Pancreas (tissue), 10 donors: ENCODE measurements around the gene SETBP1. TPM values are rescaled to one million over a fixed set of nuclear protein-coding genes. Genes with fewer than 3 reads are reported as not detected.

ENCODE experiments used
- ATAC-seq, 4 donors: fragments of 200-7000 bp; cut with Tn5 transposase; one replicate each; pipeline versions ENCODE4 v1.8.0 to v1.9.1; 2020; ENCODE audit warnings: mild to moderate bottlenecking in 4 of 4, moderate library complexity in 4 of 4
- DNase-seq, 6 donors: peaks; one replicate each; pipeline ENCODE4 v3.0.0-alpha.2; 2020
- FAIRE-seq: peaks from 2 replicates; lab custom pipeline; 2012; peaks lifted over from hg19 to GRCh38; lab: Jason Lieb, UNC
- H3K27ac ChIP-seq, 4 donors: fragments of 200-600 bp; sonication (generic); 1 replicate in 3 of 4; 2 replicates in 1 of 4; pipeline versions ENCODE4 v1.5.0 to v1.8.0; 2020
- H3K27me3 ChIP-seq, 4 donors: fragments of 200-600 bp; one replicate each; pipeline ENCODE4 v1.8.0; 2021
- H3K36me3 ChIP-seq, 3 donors: fragments of 200-600 bp; sonication (generic) in 1 of 3; one replicate each; pipeline versions ENCODE4 v1.5.0 to v1.8.0; 2020 to 2021
- H3K4me1 ChIP-seq, 3 donors: fragments of 200-600 bp; one replicate each; pipeline ENCODE4 v1.8.0; 2021
- H3K4me3 ChIP-seq, 4 donors: fragments of 200-600 bp; sonication (generic) in 2 of 4; one replicate each; pipeline versions ENCODE4 v1.5.0 to v1.8.0; 2020 to 2021
- H3K9me3 ChIP-seq, 4 donors: fragments of 200-600 bp; one replicate each; pipeline ENCODE4 v1.8.0; 2021
- CTCF ChIP-seq, 4 donors: fragments of 200-600 bp; sonication (generic) in 3 of 4; IDR thresholded peaks; one replicate each; pipeline versions ENCODE4 v1.5.0 to v1.8.0; 2021; ENCODE audit warnings: antibody characterized with exemption in 4 of 4
- WGBS, 2 donors: extraction: QIAGEN DNeasy Blood & Tissue Kit; methylation state at CpG; one replicate each; pipeline ENCODE4 v1.1.7; 2013; 5-methylcytosine and 5-hydroxymethylcytosine counted together
- intact Hi-C, 3 donors: fragments of 100-400 bp; cut with DNase I; formaldehyde crosslinking; loops; one replicate each; pipeline versions ENCODE4 v1.11.1 to v1.14.2; 2022
- polyA plus RNA-seq, 2 donors: library from polyadenylated mRNA; stranded (reverse); fragments of 200-250 nt; gene quantifications; one replicate each; pipeline ENCODE4 v1.2.3, GENCODE V29; 2013
- total RNA-seq, 6 donors: library from RNA; stranded (reverse); fragmentation: NEBNext Ultra II Directional in 4 of 6; extraction: Animal tissue kit (Norgen Biotek cat#: 25700) in 4 of 6; gene quantifications; one replicate each; pipeline versions ENCODE4 v1.2.1 to v1.2.4, GENCODE V29; 2021 to 2023
- donor health status: healthy with polysubstance abuse.
- donor health status: DM: no; HTN: no; CAD: no; lungs with moderate emphysema.
- donor health status: DM: no; HTN: no; CAD: no.
- donor health status: control.
- donor health status: control.
- donor health status: Bipolar disorder and iron deficiency.
- donor health status: DM: yes; HTN: yes; CAD: no.
- donor health status: DM: no; HTN: no; CAD: no.
- donor health status: DM: no; HTN: no; CAD: no.
- donor health status: DM: yes; HTN: yes; CAD: no.

The SETBP1 gene
- total and polyA plus RNA-seq, 8 donors = 3.9 to 24.0 (median 18.1) TPM

GRCh38 chr18:44884431-44884830 is 203.7 kb downstream of the SETBP1 start:
- TF ChIP-seq CTCF (IDR thresholded peaks at IDR 0.05) = no peak
- intact Hi-C loops = loop anchor here in 1 of 3 donors (10.0 kb wide), 1 partner anchor 200 kb away; the partner anchor contains the start of gene SETBP1
- DNase-seq (no peak), FAIRE-seq (no peak), ATAC-seq (no peak)
- no peaks in the 10 kb centered on the region for H3K9me3 ChIP-seq
- no peaks in the 10 kb centered on the region for H3K36me3 ChIP-seq
- H3K4me3 ChIP-seq = no peak overlapping the region
- no peaks in the 10 kb centered on the region for H3K27me3 ChIP-seq
- H3K27ac ChIP-seq = no peak overlapping the region
- peaks cover 32 to 54% (median 34%) of the 10 kb centered on the region in 3 donors for H3K4me1 ChIP-seq

GRCh38 chr18:44885507-44885906 is 204.8 kb downstream of the SETBP1 start:
- intact Hi-C loops = loop anchor here in 1 of 3 donors (10.0 kb wide), 1 partner anchor 201 kb away; the partner anchor contains the start of gene SETBP1
- no peak for TF ChIP-seq CTCF (IDR thresholded peaks at IDR 0.05)
- Histone ChIP-seq H3K27ac (peak overlapping the region in 2 of 4 donors; percentile 64 to 73), H3K4me3 (no peak overlapping the region), H3K4me1 (peaks cover 32 to 54% (median 34%) of the 10 kb centered on the region in 3 donors), H3K27me3 (no peaks in the 10 kb centered on the region), H3K36me3 (no peaks in the 10 kb centered on the region), H3K9me3 (no peaks in the 10 kb centered on the region)
- DNase-seq (peak in 3 of 6 donors; percentile 52 to 60 (median 59)), ATAC-seq (peak; percentile 30 to 79 (median 56)), FAIRE-seq (no peak)
- WGBS, 2 donors = 13 to 16% methylated on average over 4 of the region's 4 CpGs

GRCh38 chr18:44887227-44887631 is 206.5 kb downstream of the SETBP1 start:
- TF ChIP-seq CTCF (IDR thresholded peaks at IDR 0.05) = no peak
- intact Hi-C loops = loop anchor here in 1 of 3 donors (10.0 kb wide), 1 partner anchor 202 kb away; the partner anchor contains the start of gene SETBP1
- FAIRE-seq (no peak), DNase-seq (peak in 4 of 6 donors; percentile 42 to 73 (median 71)), ATAC-seq (peak; percentile 93 to 96 (median 94))
- Histone ChIP-seq H3K9me3 (no peaks in the 10 kb centered on the region), H3K4me3 (no peak overlapping the region), H3K27me3 (no peaks in the 10 kb centered on the region), H3K27ac (peak overlapping the region; percentile 12 to 73 (median 46)), H3K4me1 (peaks cover 26 to 44% (median 32%) of the 10 kb centered on the region in 3 donors), H3K36me3 (no peaks in the 10 kb centered on the region)

GRCh38 chr18:44889111-44889510 is 208.4 kb downstream of the SETBP1 start:
- FAIRE-seq (no peak), ATAC-seq (no peak), DNase-seq (no peak)
- H3K9me3 ChIP-seq = no peaks in the 10 kb centered on the region
- no peak for TF ChIP-seq CTCF (IDR thresholded peaks at IDR 0.05)
- 12 to 27% methylated on average over 1 of the region's 1 CpG for WGBS, 2 donors
- no peaks in the 10 kb centered on the region for H3K27me3 ChIP-seq
- intact Hi-C loops = loop anchor here in 1 of 3 donors (10.0 kb wide), 1 partner anchor 204 kb away; the partner anchor contains the start of gene SETBP1
- peaks cover 29 to 41% (median 32%) of the 10 kb centered on the region in 3 donors for H3K4me1 ChIP-seq
- no peak overlapping the region for H3K27ac ChIP-seq
- H3K36me3 ChIP-seq = no peaks in the 10 kb centered on the region
- no peak overlapping the region for H3K4me3 ChIP-seq

GRCh38 chr18:44893045-44893706 is 212.5 kb downstream of the SETBP1 start:
- intact Hi-C loops = no loop called here
- Histone ChIP-seq H3K27me3 (no peaks in the 10 kb centered on the region), H3K4me3 (no peak overlapping the region), H3K9me3 (no peaks in the 10 kb centered on the region), H3K36me3 (no peaks in the 10 kb centered on the region), H3K4me1 (peaks cover 12 to 25% (median 12%) of the 10 kb centered on the region in 3 donors), H3K27ac (no peak overlapping the region)
- WGBS, 2 donors = 88 to 94% methylated on average over 4 of the region's 4 CpGs
- FAIRE-seq = no peak
- no peak for TF ChIP-seq CTCF (IDR thresholded peaks at IDR 0.05)
- DNase-seq = no peak
- ATAC-seq = no peak
